ENCODE measurements around the gene MRPS6.

Gene MRPS6

GRCh38 chr21:34131586-34131985 lies 58.2 kb downstream of the MRPS6 start:
- DNase-seq (ENCODE audit: low read depth in 2 of 3, low spot score in 1 of 3): no peak

DNA sequence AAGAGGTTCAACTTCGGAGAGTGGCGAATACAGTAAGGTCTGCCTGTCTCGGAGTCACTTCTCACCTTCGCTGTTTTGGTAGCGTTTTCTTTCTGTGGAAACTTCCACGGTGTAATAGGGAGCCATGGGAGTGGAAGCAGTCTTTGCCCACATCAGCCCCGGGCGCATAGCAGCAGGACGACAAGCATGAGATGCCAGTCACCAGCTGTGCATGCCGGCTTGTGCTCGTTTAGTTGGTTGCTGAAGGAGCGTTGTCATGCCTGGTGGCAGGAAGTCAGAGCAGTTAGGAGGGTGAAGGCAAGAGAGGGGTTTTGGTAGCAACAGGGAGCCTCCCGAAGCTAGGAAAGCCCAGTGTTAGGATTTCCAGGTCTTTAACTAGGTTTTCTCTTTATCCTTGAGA lies 58.8 kb downstream of the MRPS6 start:
- no peak for DNase-seq (ENCODE audit: low read depth in 2 of 3, low spot score in 1 of 3)

GRCh38 chr21:34132926-34133325 lies 59.5 kb downstream of the MRPS6 start:
- no peak for DNase-seq (ENCODE audit: low read depth in 2 of 3, low spot score in 1 of 3)

DNA sequence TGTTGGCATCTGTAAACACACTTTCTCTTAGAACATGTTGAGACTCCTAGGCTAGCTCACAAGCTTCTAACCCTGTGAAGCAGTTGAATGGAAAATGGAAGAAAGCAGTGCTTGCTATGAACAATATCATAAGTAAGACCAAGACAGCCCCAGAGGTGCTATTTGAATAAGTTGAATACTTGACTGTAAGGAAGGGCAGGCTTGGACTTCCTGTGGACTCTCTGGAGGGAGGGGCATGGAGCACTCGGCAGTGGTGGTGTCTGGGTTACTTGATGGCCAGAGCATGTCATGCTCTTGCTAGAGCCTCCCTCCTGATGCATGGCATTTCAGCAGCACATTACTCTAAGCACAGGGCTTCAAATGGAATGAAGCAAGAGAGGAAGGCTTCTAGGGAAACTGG lies 60.0 kb downstream of the MRPS6 start:
- DNase-seq (ENCODE audit: low read depth in 2 of 3, low spot score in 1 of 3): no peak

GRCh38 chr21:34133802-34134201 lies 60.4 kb downstream of the MRPS6 start:
- no peak for DNase-seq (ENCODE audit: low read depth in 2 of 3, low spot score in 1 of 3)

DNA sequence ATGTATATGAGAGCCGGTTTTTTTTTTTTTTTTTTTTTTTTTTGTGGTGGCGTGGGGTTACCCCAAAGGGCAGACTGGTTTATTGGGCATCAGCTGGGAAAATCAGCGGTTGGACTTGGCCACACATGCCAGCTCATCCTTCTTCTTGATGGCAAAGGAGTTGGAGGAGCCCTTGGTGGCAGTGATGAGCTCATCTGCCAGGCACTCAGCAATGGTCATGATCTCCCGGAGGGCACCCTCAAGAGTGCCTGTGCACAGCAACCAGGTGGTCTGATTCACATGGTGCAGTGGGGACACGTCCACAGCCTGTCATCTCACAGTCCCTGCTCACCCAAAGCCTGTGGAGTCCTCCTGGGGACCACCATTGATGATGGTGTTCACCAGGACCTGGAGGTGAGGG lies 62.0 kb downstream of the MRPS6 start:
- DNase-seq (ENCODE audit: low read depth in 2 of 3, low spot score in 1 of 3): no peak

DNA sequence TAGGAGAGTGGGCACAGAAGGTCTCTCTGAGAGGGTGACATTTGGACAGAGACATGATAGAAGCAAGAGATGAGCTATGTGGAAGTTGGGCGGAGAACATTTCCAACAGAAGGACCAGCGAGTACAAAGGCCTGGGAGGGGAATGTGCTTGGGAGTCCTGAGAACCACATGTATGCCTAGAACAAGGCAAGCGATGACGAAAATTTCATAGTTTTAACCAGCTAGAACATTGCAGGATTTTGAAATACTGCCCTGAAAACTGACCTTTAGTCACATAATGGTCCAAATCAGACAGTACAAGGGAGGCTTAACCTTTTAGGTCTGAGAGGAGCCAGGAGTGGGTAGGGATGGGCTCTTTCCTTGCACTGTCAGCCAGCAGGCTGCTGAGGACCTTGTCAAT lies 68.0 kb downstream of the MRPS6 start:
- DNase-seq (ENCODE audit: low read depth in 2 of 3, low spot score in 1 of 3): no peak

DNA sequence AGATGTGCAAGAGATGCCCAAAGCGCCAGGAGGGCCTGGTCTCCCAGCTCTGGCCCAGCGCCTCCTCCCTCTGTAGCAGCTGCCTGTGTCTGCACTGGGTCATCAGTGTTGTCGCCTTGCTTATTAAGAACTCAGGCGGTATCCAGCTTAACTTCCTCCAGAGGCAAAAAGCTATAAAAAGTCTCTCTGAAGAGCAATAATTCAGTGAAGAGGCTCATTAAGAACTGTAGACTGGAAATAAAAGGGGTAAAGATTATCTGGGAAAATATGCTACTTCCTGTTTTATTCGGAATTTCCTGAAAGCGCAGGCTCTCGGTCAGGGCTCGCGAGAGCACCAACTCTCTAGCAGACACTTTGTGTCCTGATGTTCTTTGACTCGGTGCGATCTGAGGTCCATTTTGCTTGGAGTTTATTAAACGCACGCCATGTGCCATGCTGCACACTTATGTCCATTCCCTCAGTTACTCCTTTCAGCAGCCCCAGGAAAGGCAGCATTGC lies 70.4 kb downstream of the MRPS6 start:
- no peak for DNase-seq (ENCODE audit: low read depth in 2 of 3, low spot score in 1 of 3)

DNA sequence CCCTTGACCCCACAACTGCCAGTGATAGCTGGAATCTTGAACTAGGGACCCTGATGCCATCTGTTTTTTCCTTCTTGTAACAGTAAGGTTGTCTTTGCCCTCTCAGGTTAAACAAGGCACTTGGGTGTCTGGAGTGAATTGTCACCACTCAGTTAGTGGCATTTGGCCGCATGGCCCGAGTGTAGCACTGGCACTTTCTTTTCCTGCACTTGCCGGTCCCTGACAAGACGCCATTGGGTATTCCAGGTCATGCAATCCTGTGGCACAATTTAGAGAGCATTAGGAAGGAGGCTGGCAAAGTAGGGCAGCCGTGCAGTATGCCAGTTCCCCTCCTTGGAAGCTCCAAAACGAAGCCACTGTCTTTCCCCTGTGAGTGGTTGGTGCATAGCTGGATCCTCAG lies 70.8 kb downstream of the MRPS6 start:
- DNase-seq (ENCODE audit: low read depth in 2 of 3, low spot score in 1 of 3): no peak

- DNase-seq (ENCODE audit: low read depth in 2 of 3, low spot score in 1 of 3): no peak
Observed at GRCh38 chr21:34147792-34148418, 74.5 kb downstream of the MRPS6 start.

- DNase-seq (ENCODE audit: low read depth in 2 of 3, low spot score in 1 of 3): no peak
Observed at GRCh38 chr21:34148419-34148804, 75.0 kb downstream of the MRPS6 start.

- DNase-seq (ENCODE audit: low read depth in 2 of 3, low spot score in 1 of 3): no peak
Observed at GRCh38 chr21:34148826-34149558, 75.6 kb downstream of the MRPS6 start.

GRCh38 chr21:34152500-34152899 lies 79.1 kb downstream of the MRPS6 start:
- no peak for DNase-seq (ENCODE audit: low read depth in 2 of 3, low spot score in 1 of 3)

- DNase-seq (ENCODE audit: low read depth in 2 of 3, low spot score in 1 of 3): no peak
Observed at GRCh38 chr21:34154878-34155277, 81.5 kb downstream of the MRPS6 start.

DNA sequence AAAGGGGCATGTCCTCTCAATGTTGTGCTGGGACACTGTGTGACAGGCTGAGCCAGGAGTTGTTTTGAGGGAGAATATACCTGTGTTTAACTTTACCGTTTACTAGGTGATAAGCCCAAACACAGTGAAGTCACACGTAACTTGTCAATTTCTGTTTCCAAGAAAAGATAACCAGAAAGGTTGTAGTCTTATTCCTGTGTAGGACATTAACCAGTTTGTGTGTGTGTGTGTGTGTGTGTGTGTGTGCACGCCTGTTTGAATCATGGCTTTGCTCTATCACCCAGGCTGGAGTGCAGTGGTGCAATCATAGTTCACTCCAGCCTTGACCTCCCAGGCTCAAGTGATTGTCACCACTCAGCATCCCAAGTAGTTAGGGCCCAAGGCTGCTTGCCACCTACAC lies 83.6 kb downstream of the MRPS6 start:
- DNase-seq (ENCODE audit: low read depth in 2 of 3, low spot score in 1 of 3): no peak

- DNase-seq (ENCODE audit: low read depth in 2 of 3, low spot score in 1 of 3): no peak
Observed at GRCh38 chr21:34157521-34157920, 84.1 kb downstream of the MRPS6 start.

DNA sequence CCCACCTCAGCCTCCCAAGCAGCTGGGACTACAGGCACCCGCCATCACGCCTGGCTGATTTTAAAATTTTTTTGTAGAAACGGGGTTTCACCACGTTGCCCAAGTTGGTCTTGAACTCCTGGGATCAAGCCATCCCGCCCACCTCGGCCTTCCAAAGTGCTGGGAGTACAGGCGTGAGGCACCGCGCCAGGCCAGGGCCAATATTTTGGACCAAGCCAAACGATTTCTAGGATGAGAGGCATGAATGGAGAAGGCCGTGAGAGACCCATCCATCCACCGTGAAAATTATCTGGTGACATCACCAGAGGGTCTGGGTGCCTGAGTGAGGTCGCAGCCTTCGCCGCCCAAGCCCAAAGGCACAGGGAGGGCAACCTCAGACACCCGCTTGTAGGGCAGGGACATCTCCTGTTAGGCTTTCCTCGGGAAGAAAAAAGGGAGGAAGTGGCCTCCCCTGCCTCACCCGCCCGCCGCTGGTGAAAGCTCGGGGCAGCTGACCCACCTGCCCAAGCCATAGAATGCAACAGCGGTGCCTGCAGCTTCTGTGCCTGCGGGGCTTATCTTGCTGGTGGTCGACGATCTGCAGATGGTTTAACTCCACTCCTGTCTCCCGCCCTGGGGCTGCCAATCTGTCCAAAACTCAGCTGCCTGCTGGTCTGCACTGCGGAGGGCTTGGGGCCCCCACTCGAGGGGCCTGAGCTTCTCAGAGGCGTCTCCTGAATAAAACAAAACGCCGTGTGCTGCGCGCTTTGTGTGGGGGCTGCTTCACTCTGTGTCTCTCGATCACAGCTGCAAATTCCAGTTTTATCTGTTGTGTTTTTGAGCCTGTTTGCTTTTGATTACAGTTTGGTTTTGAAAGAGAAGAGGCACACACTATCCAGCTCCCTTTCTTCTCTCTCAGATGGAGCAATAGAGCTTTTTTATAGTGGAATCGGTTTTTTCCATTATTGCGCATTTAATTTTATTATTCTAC lies 85.8 kb downstream of the MRPS6 start:
- DNase-seq (ENCODE audit: low read depth in 2 of 3, low spot score in 1 of 3): no peak

GRCh38 chr21:34166468-34166867 lies 93.1 kb downstream of the MRPS6 start:
- no peak for DNase-seq (ENCODE audit: low read depth in 2 of 3, low spot score in 1 of 3)

DNA sequence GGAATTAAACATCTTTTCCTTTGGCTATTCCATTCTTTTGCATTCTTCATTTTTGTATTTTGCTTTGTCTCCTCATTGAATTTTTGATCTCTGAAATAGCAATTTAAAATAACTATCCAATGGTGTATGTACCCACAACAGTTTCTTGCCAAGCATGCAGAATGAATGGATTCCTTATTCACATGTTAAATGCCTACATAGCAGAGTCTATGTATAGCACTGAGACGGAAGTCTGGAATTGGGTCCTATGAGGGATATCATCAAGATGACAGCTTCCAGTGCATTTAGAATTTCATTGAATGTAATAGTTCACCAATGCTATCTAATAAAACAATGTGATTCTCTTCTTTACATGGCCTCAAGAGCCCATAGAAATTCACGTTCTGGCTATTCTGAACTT lies 97.5 kb downstream of the MRPS6 start:
- no peak for DNase-seq (ENCODE audit: low read depth in 2 of 3, low spot score in 1 of 3)

DNA sequence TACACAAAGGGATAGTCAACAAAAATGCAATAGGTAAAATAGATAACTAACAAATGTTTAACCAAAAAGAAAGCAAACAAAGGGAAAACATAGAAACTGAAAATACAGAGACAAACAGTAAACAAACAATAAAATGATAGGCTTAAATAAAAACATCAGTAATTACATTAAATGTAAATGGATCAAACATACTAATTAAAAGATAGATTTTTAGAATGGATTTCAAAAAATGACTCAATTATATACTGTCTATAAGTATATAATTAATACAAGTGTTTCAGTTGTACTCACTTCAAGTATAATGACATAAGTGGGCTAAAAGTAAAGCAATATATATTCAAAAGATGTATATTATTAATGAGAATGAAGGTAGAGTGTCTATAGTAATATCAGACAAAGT lies 101.1 kb downstream of the MRPS6 start:
- no peak for DNase-seq (ENCODE audit: low read depth in 2 of 3, low spot score in 1 of 3)

DNA sequence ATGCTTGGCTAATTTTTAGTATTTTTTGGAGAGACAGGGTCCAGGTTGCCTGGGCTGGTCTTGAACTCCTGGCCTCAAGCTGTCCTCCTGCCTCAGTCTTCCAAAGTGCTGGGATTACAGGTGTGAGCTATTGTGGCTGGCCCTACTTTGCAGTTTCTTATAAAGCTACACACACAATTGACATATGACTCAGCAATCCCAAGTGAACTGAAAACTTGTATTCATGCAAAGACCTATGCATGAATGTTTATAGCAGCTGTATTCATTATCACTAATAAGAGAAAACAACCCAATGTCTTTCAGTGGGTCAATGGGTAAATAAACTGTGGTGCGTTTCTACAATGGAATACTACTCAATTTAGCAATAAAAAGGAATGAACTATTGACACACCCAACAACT lies 103.1 kb downstream of the MRPS6 start:
- DNase-seq (ENCODE audit: low read depth in 2 of 3, low spot score in 1 of 3): no peak

Measured in stimulated activated CD4-positive, alpha-beta T cell treated with anti-CD3 and anti-CD28 coated beads, Interleukin-12 subunit alpha, Interleukin-12 subunit beta, amount 100 ng/mL, for 48 hours (primary cell).